ENCODE data around the gene GRAMD2B.
A peak's percentile ranks its signal among the peaks of the same experiment; 100 is the strongest.
"Not testable (repeated sequence)": the region's sequence is repeated elsewhere in the genome, so short reads cannot be mapped to it uniquely, and the experiment has no call there.

The GRAMD2B gene, protein sequence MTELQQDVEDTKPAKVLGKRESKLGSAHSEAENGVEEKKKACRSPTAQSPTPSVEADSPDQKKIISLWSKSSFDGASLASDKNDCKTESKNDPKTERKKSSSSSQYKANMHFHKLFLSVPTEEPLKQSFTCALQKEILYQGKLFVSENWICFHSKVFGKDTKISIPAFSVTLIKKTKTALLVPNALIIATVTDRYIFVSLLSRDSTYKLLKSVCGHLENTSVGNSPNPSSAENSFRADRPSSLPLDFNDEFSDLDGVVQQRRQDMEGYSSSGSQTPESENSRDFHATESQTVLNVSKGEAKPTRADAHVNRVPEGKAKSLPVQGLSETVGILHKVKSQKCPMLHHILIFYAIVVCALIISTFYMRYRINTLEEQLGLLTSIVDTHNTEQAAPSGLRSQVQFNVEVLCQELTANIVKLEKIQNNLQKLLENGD

DNA sequence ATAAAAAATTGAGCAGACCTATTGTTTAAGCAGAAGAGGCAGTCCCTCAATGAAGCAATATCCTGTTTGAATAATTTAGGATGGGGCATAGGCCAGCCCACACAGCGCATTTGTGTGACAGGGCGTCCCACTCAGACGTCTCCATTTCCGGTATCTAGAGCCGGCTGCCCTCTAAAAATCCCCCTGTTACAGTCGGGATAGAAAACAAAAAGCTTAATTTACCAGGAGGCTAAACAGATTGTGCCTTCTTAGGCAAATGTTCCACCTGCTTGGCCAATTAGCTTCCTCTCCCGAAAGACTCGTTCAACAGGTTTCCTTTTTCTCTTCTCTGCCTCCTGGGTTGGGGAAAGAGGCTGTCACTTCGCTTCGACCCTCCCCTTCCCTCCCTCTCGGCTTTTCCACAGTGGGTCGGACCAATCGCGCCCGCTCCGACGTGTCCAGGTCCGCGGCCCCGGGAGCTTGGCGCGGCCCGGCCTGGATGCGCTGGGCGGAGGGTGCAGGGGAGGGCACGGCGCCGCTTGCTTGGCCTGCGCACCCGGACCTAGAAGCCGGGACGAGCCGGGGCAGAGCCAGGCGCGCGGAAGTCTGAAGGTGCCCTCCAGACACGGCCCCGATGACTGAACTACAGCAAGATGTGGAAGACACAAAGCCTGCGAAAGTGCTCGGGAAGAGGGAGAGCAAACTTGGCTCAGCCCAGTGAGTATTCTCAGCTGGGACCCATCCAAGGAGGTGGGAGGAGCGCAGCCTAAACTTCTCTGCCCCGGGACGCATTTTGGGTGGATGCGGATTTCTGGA is at the start of gene GRAMD2B:
Gene GRAMD2B (plus strand): TSS at position 416 of the 795 bp plus-strand sequence. CDS start 198 bp downstream, at position 614.
- peak; percentile 30 to 56 (median 40) for DNase-seq (ENCODE audit: low read depth in 4 of 4, low spot score in 1 of 4)

DNA sequence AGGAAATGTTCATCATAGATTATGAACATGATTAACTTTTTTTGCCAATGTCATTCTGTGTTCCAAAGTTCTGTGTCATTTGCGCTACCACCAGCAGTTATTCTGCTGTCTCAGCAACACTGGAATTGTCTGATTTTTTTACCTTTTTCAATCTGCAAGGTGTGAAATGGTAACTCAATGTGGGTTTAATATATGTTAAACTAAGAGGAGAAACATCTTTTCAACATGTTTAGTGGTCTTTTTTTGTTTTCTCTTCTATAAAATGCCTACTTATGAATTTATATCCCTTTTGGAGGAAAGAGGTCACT is 49.1 kb upstream of the GRAMD2B start:
- DNase-seq (ENCODE audit: low read depth in 4 of 4, low spot score in 1 of 4): no peak

DNA sequence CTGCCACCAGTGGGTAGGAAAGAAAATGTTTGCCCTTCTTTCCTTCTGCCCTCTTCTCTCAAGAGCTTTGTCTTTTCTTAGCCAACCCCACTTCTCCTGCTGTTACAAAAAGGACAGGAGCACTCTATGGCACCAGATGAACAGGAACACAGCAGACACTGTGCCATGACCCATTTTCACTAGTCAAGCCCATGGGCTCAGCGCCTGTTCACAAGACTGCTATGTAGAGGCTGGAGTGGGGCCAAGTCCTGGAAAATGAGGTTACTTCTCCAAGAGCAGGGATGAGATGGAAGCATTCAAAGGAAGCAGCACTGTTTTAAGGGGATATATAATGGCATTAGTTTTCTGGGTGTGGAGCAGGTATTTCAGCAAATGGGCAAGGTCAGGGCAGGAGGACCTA is 46.8 kb upstream of the GRAMD2B start:
- DNase-seq (ENCODE audit: low read depth in 4 of 4, low spot score in 1 of 4): no peak

DNA sequence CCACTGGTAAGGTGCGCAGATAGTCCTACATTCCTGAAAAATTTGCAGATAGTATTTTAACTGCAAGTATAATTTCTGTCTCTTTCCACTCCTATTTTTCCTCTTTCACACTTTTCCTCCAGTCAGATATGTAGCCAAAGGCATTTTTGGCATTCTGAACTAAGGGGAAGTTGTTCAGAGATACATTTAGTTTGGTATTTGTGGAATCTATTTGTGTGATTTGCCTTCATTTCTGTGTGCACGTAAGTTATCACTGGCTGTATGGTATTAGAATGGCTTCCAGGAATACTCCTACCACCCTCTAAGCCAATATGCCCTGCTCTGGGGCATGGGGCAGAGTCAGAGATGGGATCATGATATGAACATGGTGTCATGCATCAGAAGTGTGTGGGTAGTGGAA is 45.8 kb upstream of the GRAMD2B start:
- no peak for DNase-seq (ENCODE audit: low read depth in 4 of 4, low spot score in 1 of 4)

DNA sequence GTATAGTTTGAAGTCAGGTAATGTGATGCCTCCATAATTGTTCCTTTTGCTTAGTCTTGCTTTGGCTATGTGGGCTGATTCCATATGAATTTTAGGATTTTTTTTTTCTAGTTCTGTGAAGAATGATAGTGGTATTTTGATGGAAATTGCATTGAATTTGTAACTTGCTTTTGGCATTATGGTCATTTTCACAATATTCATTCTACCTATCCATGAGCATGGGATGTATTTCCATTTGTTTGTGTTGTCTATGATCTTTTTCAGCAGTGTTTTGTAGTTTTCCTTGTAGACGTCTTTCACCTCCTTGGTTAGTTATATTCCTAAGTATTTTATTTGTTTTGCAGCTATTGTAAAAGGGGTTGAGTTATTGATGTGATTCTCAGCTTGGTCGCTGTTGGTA is 42.9 kb upstream of the GRAMD2B start:
- not testable (repeated sequence) for DNase-seq (ENCODE audit: low read depth in 4 of 4, low spot score in 1 of 4)

DNA sequence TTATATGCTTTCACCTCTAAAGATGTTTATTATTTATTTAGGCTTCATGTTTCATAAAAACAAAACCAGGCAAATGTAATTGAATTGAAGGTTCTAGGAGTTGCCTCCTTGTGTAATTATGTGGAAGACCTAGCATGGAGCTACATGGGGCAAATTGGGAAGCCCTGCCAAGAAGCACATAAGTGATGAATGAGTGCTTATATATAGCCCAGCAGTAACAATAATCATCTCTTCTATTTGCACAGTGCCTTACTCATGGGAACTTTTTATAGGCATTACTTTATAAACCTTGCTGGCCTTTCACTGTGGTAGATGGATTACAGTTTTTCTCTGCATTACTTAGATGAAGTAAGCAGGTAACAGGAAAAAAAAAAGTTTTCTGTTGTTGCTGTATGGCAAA is 40.0 kb upstream of the GRAMD2B start:
- DNase-seq (ENCODE audit: low read depth in 4 of 4, low spot score in 1 of 4): no peak

DNA sequence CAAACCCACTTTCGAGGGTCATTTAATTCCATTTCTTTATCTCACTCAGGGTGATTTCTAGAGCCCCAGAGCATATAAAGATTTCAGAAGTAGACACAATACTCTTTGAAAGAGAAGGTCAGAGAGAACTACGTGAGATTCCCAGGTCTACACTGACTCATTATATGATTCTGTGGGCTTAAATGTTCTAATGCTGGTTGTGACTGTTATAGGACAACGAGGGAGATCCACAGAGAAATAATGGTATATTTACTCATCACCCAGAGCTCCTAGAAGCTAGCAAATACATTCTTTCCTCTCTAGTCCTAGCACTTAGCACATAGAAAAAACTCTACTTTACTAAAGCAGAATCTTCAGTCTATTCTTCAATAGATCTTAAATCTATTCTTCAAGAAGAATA is 39.4 kb upstream of the GRAMD2B start:
- DNase-seq (ENCODE audit: low read depth in 4 of 4, low spot score in 1 of 4): no peak

DNA sequence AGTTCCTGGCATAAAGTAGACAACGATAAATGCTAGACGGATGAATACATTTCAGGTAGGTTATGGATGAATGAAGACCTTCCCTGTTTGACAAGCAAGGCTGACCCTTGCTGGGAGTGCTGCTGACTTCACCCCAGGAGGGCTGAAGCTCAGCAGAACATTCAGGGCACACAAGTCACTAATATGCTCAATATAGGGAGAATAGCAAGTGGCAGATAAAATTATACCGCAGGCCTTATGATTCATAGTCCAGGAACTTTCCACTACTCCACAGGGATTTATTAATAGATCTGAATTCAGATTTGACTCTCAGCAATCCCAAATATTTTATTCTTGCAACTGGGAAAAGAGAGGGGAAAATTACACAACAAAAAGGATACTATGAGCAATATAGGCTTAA is 38.2 kb upstream of the GRAMD2B start:
- no peak for DNase-seq (ENCODE audit: low read depth in 4 of 4, low spot score in 1 of 4)

DNA sequence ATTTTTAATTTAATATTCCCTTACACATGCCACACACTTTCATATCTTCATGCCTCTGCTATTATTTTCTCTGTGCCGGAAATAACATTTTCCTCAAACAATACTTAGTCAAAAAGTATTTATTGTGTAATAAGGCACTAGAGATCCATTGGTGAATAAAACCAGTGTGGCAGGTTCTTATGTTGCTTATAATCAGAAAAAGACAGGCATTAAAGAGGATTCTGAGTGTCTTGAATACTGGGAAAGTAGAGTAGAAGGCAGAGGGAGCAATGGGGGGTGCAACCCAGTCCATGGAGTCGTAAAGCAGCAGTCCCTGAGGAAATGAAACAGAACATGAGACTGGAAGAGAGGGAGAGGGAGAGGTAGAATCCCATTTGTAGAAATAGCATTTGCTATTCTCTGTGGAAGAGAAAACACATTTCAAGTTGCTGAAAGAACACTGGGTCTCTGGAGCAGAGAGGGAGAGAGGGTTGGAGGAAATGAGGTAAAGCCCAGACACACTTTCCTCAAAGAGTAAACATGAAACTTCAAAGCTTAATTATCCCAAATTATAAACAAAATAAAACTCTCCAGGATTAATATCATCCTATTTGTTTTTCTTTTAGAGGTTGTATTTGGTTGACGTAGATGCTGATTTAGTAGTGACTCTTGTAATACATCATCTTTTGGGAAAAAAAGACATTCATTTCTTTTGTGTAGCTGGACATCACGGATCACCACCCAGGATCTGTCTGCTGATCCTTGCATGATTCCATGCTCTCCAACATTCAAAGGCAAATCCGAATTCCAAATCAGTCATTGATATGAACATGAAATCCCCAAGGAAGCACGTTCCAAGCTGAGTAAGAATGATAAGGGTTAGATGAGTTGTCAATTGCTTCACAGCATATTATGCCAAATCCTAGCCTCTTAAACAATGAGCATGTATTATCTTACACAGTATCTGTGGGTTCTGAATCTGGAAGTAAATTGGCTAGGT is 37.4 kb upstream of the GRAMD2B start:
- no peak for DNase-seq (ENCODE audit: low read depth in 4 of 4, low spot score in 1 of 4)

DNA sequence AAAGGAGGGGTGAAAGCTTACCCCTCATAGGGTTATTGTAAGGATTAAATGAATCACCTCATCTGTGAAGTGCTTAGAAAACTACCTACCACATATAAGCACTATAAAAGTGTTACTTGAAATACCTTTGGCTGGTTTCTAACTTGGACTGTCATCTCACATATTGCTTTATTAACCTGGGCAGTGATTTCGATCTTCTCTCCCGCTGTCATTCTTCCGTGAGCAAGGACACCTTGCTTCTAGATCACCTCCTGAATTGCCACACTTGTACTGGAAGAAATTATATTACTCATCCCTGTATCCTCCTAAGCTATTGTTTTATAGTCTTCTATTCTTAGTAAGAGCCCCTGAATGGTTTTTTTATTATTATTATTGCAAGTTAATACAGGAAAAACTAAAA is 34.0 kb upstream of the GRAMD2B start:
- no peak for DNase-seq (ENCODE audit: low read depth in 4 of 4, low spot score in 1 of 4)

DNA sequence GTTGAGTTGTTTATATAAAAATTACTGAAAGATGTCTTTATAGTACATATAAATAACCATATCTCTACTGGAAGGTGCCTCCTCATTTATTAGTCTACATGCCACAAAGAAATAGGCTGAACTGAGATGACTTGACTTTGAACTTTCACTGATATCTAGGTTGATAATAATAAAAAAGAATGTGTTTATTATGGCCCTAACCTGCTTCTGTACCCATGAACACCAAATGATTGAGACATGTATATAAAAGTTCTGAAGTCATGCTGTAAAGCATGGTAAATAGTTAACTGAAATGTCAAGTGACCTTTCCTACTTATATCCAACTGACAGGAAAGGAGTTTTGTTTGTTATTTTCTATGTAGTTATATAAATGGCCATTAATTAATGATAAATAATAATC is 33.2 kb upstream of the GRAMD2B start:
- DNase-seq (ENCODE audit: low read depth in 4 of 4, low spot score in 1 of 4): no peak

DNA sequence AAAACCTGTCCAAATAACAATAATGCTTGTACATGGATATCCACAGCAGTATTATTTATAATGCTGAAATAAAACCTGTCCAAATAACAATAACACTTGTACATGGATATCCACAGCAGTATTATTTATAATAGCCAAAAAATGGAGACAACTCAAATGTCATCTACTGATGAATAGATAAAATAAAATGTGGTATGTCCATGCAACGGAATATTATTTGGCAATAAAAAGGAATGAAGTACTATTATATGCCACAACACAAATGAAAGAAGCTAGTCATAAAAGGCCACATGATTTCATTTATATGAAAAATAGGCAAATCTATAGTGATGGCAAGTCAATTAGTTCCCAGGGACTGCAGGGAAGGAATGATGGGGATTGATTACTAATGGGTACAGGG is 31.8 kb upstream of the GRAMD2B start:
- DNase-seq (ENCODE audit: low read depth in 4 of 4, low spot score in 1 of 4): no peak

DNA sequence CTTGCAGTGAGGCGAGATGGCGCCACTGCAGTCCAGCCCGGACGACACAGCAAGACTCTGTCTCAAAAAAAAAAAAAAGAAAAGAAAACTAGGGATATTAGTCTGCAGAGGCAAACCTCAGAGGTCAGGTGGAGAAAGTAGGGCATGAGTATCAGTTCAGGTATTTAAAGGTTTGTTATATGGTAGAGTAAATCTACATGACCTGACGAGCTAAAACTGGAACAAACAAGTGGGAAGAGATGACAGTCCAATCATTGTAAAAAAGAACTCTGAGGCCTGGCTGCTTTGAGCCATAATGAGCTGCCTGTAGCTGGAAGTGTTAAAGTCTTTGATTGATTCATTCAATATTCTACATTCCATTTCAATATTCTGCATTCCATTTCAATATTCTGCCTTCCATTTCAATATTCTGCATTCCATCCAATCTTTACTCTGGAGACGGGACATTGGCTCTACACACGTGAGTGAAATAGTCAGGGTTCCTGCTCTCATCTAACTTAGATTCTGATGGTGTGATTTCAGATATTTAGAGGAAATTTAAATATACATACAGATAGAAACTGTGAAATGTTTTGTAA is 28.9 kb upstream of the GRAMD2B start:
- DNase-seq (ENCODE audit: low read depth in 4 of 4, low spot score in 1 of 4): no peak

DNA sequence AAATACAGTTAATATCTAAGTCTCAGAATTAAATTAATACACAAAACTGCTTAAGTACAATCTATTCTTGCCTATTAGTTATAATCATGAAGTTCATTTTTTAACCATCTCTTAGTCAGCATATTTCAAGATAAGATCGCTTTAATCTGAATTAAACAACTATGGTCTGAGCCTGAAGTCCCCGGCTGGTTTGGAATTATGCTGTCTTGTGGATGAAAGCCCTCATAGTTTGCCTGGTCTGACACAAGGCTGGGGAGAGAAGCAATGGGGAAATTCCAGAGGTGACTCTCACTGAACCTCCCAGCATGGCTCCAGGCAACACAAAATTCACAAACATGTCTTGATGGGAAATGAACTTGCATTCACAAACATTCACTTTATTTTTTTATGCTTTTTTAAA is 28.0 kb upstream of the GRAMD2B start:
- no peak for DNase-seq (ENCODE audit: low read depth in 4 of 4, low spot score in 1 of 4)

DNA sequence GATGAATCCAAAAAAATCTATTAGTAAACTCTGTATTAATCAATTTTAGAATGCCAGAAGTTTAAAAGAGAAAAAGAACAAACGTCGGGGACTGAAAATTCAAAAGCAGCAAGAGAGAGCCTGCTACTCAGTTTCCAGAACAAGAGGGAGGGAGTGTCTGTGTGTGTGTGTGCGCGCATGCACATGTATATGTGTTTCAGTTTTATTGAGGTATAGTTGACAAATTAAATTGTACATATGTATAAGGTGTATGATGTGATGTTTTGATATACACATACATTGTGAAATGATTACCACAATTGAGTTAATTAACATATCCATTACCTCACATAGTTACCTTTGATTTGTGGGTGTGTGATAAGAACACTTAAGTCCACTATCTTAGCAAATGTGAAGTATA is 27.6 kb upstream of the GRAMD2B start:
- no peak for DNase-seq (ENCODE audit: low read depth in 4 of 4, low spot score in 1 of 4)

DNA sequence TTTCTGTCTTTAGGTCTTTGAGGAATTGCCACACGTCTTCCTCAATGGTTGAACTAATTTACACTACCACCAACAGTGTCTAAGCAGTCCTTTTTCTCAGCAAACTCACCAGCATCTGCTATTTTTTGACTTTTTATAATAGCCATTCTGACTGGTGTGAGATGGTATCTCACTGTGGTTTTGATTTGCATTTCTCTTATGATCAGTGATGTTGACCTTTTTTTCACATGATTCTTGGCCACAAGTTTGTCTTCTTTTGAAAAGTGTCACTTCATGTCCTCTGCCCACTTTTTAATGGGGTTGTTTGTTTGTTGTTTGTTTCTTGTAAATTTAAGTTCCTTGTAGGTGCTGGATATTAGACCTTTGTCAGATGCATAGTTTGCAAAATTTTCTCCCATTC is 26.5 kb upstream of the GRAMD2B start:
- DNase-seq (ENCODE audit: low read depth in 4 of 4, low spot score in 1 of 4): not testable (repeated sequence)

DNA sequence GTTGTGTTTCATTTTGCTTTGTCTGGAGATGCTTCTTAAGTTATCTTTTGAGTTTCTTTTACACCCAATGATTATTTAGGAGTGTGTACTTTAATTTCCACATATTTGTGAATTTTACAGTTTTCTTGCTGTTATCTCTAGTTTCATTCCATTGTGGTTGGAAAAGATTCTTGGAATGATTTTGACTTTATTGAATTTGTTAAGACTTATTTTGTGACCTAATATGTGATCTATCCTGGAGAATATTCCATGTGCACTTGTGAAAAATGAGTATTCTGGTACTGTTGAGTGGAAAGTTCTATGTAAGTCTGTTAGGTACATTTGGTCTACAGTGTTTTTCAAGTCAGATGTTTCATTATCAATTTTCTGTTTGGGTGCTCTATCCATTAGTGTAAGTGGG is 24.4 kb upstream of the GRAMD2B start:
- DNase-seq (ENCODE audit: low read depth in 4 of 4, low spot score in 1 of 4): no peak

DNA sequence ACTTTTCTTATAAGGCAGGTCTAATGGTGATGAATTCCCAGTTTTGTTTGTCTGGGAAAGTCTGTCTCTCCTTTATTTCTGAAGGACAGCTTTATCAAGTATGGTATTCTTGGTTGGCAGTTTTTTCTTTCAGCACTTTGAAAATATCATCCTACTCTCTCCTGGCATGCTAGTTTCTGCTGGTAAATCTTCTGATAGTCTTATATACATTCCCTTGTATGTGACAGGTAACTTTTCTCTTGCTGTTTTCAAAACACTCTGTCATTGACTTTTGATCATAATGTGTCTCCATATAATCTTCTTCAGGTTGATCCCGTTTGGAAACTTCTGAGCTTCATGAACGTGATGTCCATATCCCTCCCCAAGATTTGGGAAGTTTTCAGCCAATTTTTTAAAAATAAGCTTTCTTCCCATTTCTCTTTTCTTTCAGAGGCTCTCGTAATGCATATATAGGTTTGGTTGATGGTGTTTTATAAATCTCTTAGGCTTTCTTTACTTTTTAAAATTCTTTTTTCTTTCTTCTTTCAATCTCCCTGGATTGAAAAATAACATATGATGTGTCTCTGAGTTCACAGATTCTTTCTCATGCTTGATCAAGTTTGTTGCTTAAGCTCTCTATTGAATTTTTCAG is 22.5 kb upstream of the GRAMD2B start:
- DNase-seq (ENCODE audit: low read depth in 4 of 4, low spot score in 1 of 4): no peak

DNA sequence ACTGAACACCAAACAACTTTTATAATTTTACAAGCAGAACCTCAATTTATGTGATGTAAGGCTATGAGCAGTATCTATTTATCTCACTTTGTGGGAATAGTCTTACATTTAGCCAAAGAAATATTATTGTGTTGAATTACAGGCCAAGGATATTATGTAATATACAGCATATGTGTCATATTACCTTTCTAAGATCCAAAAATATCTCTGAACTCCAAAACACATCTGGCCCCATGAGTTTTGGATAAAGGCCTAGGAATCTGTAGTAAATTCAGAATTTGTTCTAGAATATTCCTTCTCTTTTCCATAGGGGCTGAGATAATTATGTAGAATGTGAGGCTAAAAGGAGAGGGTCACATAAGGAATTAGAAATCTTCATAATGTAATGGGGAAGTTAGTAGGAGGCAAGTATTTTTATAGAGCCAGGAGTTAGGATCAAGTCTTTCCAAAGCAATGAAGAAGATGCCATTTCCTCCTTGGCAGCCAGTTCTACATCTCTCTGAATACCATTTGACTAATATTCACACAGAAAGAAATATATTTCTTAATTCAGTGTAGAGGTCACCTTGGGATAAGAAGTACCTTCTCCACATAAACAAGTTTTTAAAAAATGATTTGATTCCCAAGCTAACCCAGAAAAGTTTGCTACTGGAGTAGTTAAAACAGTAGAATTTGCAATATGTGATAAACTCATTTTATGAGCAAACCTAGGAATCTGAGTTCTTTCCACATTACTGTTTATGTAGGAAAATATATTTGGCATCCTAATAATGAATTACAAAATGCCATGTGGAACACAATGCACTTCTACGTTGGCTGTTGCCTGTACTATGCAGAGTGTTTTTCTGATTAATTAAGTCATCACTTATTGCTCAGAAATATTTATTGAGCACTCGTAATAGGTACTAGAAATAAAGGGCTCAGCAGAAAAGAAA is 20.3 kb upstream of the GRAMD2B start:
- DNase-seq (ENCODE audit: low read depth in 4 of 4, low spot score in 1 of 4): no peak

DNA sequence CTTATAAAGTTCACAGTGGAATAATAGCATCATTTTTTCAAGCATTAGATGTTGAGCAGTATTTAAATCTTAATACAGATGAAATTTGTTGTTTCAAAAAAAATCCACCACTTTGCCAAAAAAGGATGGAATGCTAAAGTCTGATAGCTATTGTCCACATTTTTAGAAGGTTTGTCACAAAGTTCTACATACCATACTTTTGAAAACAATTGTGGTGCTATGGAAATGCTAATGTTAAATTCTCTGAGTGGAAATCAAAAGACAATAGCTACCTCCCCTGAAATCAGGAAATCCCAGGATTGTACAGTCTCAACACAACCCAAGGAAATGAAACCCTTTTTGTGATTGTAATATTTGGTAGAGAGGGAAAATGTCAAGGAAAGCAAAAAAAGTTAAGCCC is 19.3 kb upstream of the GRAMD2B start:
- no peak for DNase-seq (ENCODE audit: low read depth in 4 of 4, low spot score in 1 of 4)

Measured in stimulated activated CD4-positive, alpha-beta T cell treated with anti-CD3 and anti-CD28 coated beads, Interleukin-1b, Interleukin-23, amount 100 ng/mL, for 24 hours (primary cell).